Measurements from ENCODE around the gene TNFSF13B.
A peak's percentile ranks its signal among the peaks of the same experiment; 100 is the strongest.
"Not testable (repeated sequence)": the region's sequence is repeated elsewhere in the genome, so short reads cannot be mapped to it uniquely, and the experiment has no call there.

The TNFSF13B gene

GRCh38 chr13:108281901-108282300, 12.4 kb downstream of the TNFSF13B start:
- no peak for DNase-seq

- DNase-seq, result no peak
Measured at GRCh38 chr13:108283110-108283509, 13.6 kb downstream of the TNFSF13B start.

GRCh38 chr13:108288741-108289140, 19.2 kb downstream of the TNFSF13B start:
- DNase-seq, result no peak

GRCh38 chr13:108289819-108290218, 20.3 kb downstream of the TNFSF13B start:
- no peak for DNase-seq

- no peak for DNase-seq
Measured at GRCh38 chr13:108297114-108297513, 27.6 kb downstream of the TNFSF13B start.

GRCh38 chr13:108302279-108302678, 32.8 kb downstream of the TNFSF13B start:
- DNase-seq, result no peak

GRCh38 chr13:108304170-108305016, 34.9 kb downstream of the TNFSF13B start:
- DNase-seq, result no peak

- no peak for DNase-seq
Measured at GRCh38 chr13:108305655-108306054, 36.1 kb downstream of the TNFSF13B start.

GRCh38 chr13:108306860-108307259, 37.3 kb downstream of the TNFSF13B start:
- no peak for DNase-seq

GRCh38 chr13:108311596-108311995, 42.1 kb downstream of the TNFSF13B start:
- DNase-seq, result not testable (repeated sequence)

- peak in 2 of 3 experiments; percentile 18 to 50 for DNase-seq
Measured at GRCh38 chr13:108313382-108313781, 43.9 kb downstream of the TNFSF13B start.

GRCh38 chr13:108315273-108315672, 45.8 kb downstream of the TNFSF13B start:
- no peak for DNase-seq

GRCh38 chr13:108315991-108316390, 46.5 kb downstream of the TNFSF13B start:
- no peak for DNase-seq

GRCh38 chr13:108316413-108316812, 46.9 kb downstream of the TNFSF13B start:
- DNase-seq, result no peak

GRCh38 chr13:108322206-108322824, 52.8 kb downstream of the TNFSF13B start:
- DNase-seq, result peak; percentile 32 to 75 (median 66)

GRCh38 chr13:108323031-108323430, 53.5 kb downstream of the TNFSF13B start:
- DNase-seq, result no peak

GRCh38 chr13:108325863-108326262, 56.3 kb downstream of the TNFSF13B start:
- DNase-seq, result no peak

GRCh38 chr13:108326309-108326708, 56.8 kb downstream of the TNFSF13B start:
- peak in 2 of 3 experiments; percentile 23 to 49 for DNase-seq

GRCh38 chr13:108328848-108329247, 59.3 kb downstream of the TNFSF13B start:
- DNase-seq, result no peak

- no peak for DNase-seq
Measured at GRCh38 chr13:108332791-108333190, 63.3 kb downstream of the TNFSF13B start.

- DNase-seq, result peak; percentile 5 to 63 (median 12)
Measured at GRCh38 chr13:108342369-108343289, 73.1 kb downstream of the TNFSF13B start.

GRCh38 chr13:108345016-108345415, 75.5 kb downstream of the TNFSF13B start:
- DNase-seq, result no peak

- DNase-seq, result peak in 1 of 3 experiments; percentile 17
Measured at GRCh38 chr13:108346376-108346775, 76.9 kb downstream of the TNFSF13B start.

Measured in NCI-H1417 (cell line).